M059J (cell line): Measurements from ENCODE around the gene SEMA4G. TPM values are rescaled to one million over a fixed set of nuclear protein-coding genes. Genes with fewer than 3 reads are reported as not detected.

Source experiments
- DNase-seq: peaks from one replicate; pipeline ENCODE4 v3.0.0-alpha.2; 2012; ENCODE audit warnings: low read depth
- total RNA-seq: library from RNA; depleted of rRNA; stranded (reverse); fragments of >200 nt; shearing (Covaris generic); gene quantifications from 2 replicates; pipeline ENCODE4 v1.2.3, GENCODE V29; 2014; rRNA removed

SEMA4G gene
- total RNA-seq, 1 experiment from 2014 or later = 0.17 TPM

DNA sequence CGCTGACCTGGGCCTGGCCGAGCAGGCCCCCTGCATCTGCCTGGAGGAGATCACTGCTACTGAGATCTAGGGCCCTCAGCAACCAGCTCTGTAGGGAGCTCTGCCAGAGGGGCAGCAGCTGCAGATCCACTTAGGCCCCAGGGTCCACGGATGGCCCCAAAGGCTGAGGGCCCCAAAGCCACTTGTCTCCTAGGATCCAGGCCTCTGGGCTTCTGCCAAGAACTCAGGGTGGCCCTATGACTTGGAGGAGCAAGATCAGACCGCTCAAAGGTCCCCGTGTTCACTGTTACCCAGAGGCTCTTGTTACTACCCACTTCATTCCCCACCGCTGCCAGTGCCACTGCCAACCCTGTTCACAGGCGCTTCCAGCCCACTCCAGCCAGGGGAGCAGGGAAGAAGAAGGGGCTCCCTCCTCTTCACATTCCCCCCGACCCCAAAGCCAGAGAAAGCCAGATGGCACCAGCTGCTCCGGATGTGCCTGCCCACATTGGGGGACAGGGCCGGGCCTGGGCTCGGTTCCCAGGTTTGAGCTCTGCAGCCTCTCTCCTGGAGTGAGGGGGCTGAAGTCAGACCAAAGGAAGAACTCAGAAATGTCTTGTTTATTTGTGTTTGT lies 37.9 kb downstream of the SEMA4G start:
- DNase-seq = no peak

- peak; percentile 39 for DNase-seq
Measured at GRCh38 chr10:101007915-101008822, 38.9 kb downstream of the SEMA4G start.

- no peak for DNase-seq
Measured at GRCh38 chr10:101008823-101009423, 39.6 kb downstream of the SEMA4G start.

DNA sequence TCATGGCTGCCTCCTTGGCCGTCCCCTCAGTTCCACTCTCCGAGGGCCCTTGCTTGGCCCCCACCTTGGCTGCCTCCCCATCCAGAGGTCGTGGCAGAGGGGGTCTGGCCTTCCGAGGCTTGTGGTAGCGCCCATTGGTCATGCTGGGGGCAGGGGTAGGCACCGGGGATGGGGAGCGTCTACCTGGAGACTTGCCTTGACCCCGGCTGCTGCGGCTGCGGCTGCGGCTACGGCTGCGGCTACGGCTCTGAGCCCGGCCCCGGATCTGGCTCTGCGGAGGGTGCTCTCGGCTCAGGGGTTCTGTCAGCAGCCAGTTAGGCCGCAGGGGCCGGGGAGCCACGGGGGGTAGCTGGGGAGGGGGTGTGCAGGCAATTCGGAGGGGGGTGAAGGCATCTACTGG lies 41.0 kb downstream of the SEMA4G start:
- DNase-seq = no peak

DNA sequence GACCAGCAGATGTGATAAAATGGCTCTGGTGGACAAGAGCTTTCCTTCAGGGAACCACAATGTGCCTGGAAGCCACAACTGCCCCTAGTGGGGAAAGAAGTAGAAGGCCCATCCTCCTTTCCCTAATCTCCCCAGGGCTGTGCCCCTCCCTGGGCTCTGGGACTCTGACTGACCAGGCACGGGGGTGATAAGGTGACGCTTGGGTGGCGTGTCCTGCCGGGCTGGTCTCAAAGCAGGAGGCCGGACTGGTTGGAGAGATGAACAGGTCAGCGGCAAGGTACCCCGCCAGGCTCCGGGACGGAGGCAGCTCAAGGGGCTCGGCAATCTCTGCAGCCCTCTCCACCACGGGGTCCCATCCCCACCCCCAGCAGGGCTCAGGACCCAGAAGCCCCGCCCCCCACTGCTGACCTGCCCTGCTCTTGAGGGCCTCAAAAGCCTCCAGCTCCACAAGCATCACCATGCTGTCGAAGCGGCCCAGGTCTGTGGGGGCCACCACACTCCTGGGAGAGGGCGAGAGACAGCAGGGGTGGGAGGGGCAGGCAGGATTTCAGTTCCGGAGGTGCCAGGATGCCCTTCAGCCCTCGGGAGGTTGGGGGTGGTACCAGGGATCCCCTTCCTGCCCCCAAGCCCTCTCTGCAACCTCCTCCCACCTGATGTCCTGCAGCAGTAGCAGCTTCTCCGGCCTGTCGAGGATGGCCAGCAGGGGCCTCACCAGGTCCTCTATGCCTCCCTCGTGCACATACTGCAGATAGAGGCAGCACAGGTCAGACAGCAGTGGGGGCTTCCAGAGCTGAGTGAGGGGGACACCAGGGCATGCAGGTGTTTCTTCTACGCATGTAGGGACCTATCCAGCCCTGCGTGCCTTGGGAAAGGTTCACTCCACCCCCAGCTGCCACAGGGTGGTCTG lies 42.5 kb downstream of the SEMA4G start:
- DNase-seq = no peak

DNA sequence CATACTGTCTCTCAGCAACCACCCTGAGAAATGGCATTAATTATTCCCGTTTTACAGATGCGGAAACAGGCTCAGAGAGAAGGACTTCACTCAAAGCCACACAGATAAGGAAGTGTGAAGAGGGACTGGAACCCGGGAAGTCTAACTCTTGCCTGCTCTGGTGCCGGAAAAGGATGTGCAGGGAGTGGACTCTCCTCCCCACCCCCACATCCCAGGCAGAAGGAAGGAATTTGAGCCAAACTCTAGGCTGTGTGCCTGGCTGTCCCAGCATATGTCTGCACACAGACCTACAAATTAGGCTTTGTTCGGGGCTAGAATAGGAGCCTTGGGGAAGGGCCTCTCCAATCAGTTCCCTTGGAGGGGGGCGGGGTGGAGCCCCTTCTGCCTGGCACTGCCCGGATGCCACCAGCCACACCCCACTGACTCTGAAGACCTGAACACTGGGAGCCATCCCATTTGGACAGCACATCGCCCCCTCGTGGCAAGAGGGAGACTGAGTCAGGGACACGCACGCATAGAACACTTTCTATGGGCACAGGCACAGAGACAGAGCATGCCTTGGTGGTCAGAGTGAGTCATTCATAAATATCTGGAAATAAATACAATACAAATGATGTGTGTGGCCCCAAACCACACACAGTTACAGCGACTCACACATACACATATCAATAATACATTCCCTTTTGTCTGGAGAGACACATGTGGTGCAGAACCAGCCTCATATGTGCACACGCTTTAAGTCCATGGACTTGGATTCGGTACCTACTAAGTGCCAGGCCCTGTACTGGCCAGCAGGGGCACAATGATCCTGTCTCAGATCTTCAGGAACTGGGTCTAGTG lies 43.4 kb downstream of the SEMA4G start:
- peak; percentile 94 for DNase-seq

GRCh38 chr10:101013365-101013825 lies 44.1 kb downstream of the SEMA4G start:
- no peak for DNase-seq

DNA sequence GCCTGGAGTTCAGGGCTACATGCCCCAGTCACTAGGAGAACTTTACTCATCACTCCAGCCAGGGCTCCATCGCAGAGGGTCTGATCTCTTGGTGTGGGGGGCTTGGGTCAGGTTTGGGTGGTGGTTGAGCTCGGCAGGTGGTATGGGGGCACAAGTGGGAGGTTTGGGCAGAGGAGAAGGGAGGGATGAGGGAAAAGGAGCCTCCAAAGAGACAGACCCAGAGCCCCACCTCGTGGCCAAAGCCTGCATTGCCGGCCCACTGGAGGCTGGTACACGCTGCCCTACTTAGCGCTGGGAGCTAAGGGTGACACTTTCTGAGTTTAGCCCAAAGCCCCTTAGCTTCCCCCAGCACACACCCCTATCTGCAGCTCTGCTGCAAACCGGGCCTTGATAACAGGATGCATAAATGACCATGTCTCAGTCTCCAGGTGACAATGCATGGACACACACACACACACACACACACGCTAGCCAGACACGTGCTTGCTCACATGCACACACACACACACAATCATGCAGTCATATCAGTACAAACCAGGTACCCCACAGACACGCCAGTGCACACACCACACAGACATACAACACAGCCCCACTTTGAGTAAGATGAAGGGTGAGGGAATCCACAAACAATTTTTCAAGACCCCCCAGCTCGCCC lies 45.1 kb downstream of the SEMA4G start:
- peak; percentile 63 for DNase-seq

DNA sequence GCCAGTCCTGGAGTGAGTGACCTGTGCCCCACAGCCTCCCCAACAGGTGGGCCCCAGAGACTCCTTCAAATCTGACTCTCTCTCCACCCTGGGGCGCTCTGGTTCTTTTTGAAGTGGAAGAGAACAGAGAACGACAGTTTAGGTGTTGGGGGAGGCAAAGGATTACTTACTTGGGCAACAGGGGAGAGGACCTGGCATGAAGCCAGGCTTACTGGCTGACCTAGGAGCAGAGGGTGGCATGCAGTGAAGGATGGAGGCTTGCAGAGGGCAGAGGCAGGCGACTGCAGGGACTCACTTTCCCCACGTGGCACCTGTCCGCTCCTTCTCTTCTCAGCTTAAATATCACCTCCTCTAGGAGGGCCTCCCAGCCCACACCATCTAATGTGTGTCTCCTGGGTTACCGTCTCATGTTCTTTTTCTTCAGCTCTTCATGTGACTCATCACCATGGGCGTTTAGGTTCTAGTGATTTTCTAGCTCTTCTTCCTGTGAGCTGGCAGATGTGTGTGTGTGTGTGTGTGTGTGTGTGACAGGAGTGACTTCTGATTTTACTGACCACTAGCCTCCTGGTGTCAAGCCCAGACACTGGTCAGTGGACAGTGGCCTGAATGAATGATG lies 45.8 kb downstream of the SEMA4G start:
- peak; percentile 90 for DNase-seq

DNA sequence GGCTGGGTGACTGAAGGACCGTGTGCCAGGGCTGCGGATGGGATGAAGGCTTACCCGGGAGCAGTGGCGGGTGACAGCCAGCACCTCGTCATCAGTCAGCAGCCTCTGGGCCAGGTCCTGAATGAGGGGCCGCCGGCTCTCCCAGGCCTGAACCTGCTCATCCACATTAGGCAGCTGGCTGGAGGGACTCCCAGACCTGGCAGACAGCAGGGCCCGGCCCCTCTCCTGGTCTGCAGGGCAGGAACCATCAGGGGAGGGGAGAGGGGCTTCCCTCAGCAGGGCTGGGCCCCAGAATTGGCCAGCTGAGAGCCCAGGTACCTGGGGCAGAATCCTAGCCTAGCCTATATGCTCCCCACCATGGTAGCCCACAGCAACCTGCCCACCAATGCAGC lies 46.3 kb downstream of the SEMA4G start:
- no peak for DNase-seq

DNA sequence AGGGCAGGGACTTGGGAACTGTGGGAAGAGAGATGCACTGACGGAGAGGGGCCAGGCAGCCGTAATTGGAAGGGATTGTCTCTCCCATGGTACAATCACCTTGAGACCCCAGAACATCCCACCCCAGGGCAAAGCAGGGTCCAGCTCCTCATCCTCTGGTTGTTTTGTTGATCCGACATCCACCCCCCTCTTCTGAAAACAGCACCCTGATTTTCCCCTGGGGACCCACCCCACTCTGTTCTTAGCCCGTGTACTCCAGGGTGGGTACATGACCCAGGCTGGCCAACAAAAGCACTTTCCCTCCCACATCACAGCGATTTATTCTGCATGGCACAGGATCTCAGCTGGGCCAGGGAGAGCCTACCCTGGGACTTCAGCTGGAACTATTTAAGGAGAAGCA lies 47.5 kb downstream of the SEMA4G start:
- no peak for DNase-seq

- no peak for DNase-seq
Measured at GRCh38 chr10:101018118-101018599, 48.9 kb downstream of the SEMA4G start.

DNA sequence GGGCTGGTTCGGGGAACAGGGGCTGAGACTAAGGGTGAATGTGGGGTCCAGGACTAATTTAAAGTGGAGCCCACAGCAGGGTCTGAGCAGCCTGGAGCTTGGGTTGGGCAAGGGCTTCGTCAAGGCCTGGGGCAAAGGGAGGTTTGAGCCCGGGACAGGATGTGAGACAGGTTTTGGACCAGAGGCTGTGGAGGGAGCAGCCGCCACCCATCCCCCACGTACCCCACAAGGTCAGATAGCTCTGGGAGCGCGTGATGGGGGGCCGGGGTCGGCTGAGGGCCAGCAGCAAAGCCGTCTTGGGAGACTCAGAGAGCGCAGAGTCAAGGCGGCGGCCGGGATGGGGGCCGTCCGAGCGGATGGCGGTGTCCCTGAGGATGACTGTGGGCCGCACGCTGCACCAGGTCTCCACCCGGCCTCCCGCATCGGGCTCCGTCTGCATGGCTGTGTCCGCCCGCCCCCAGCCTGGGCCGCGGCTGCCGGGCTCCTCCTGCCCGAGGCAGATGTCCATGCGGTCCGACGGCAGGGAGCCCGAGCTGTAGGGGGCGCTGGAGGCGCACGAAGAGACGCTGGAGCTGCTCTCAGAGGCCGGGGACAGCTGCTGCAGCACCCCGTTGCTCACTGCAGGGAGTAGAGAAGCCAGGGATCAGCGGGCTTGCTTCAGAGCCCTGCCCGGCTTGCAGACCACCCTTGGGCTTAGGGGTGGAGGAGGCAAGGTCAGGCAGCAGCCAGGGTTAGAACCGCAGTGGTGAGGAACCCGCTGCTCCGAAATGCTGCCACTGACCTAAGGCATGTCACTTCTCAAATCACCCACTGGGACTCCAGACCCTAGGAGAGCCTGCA lies 49.5 kb downstream of the SEMA4G start:
- DNase-seq = peak; percentile 76

Other genes starting within 250 kb of the SEMA4G start
- gene PAX2, start 223.9 kb upstream of the SEMA4G start, total RNA-seq = 0.30 TPM in 1 of 2 replicates, not detected in the other
- 21.9 and 32.0 TPM in 2 replicates for gene SLF2, start 56.5 kb upstream of the SEMA4G start, total RNA-seq
- gene MRPL43, start 18.0 kb downstream of the SEMA4G start, total RNA-seq = 78.0 and 80.2 TPM in 2 replicates
- gene TWNK, start 18.0 kb downstream of the SEMA4G start, total RNA-seq = 5.4 and 9.6 TPM in 2 replicates
- gene LZTS2, start 30.3 kb downstream of the SEMA4G start, total RNA-seq = 25.8 and 61.5 TPM in 2 replicates
- gene PDZD7, start 61.6 kb downstream of the SEMA4G start, total RNA-seq = 0.27 and 1.6 TPM in 2 replicates
- 38.7 and 58.0 TPM in 2 replicates for gene SFXN3, start 61.7 kb downstream of the SEMA4G start, total RNA-seq
- 6.7 and 12.5 TPM in 2 replicates for gene KAZALD1, start 92.5 kb downstream of the SEMA4G start, total RNA-seq
- gene TLX1, start 161.8 kb downstream of the SEMA4G start, total RNA-seq = not detected in 2 replicates